Measurements from ENCODE around the gene AKR1E2. TPM values are rescaled to one million over a fixed set of nuclear protein-coding genes. Genes with fewer than 3 reads are reported as not detected.

The AKR1E2 gene
- total and polyA plus RNA-seq, 4 donors: 1.5 to 7.5 (median 3.8) TPM

- Histone ChIP-seq H3K27me3 (ENCODE audit: control insufficient read depth in 3 of 3, insufficient read depth in 3 of 3, low read length in 2 of 3) (no peaks in the 10 kb centered on the region), H3K9ac (ENCODE audit: insufficient read depth in 1 of 2, low read length in 2 of 2) (no peak overlapping the region), H3K9me3 (ENCODE audit: control insufficient read depth in 4 of 4, insufficient read depth in 3 of 4, low read length in 3 of 4) (no peaks in the 10 kb centered on the region), H3K27ac (ENCODE audit: low read depth in 1 of 2, low read length in 1 of 2) (no peak overlapping the region), H3K4me3 (no peak overlapping the region), H3K36me3 (ENCODE audit: control insufficient read depth in 4 of 4, insufficient read depth in 4 of 4, low read length in 4 of 4) (no peaks in the 10 kb centered on the region), H3K4me1 (ENCODE audit: control insufficient read depth in 5 of 5, insufficient read depth in 5 of 5, low read length in 5 of 5) (peaks cover 0 to 23% (median 7%) of the 10 kb centered on the region in 5 donors)
- WGBS, 2 donors: 55 to 74% methylated on average over 6 of the region's 6 CpGs
- no peak for TF ChIP-seq CTCF (IDR thresholded peaks at IDR 0.05; ENCODE audit: control extremely low read depth, extremely low read depth)
- DNase-seq (peak; percentile 32 to 63 (median 58)), ATAC-seq (ENCODE audit: insufficient read depth, low FRiP score) (no peak)
Measured at GRCh38 chr10:4851846-4852245, 25.8 kb downstream of the AKR1E2 start.

- Histone ChIP-seq H3K36me3 (ENCODE audit: control insufficient read depth in 4 of 4, insufficient read depth in 4 of 4, low read length in 4 of 4) (no peaks in the 10 kb centered on the region), H3K9ac (ENCODE audit: insufficient read depth in 1 of 2, low read length in 2 of 2) (no peak overlapping the region), H3K4me1 (ENCODE audit: control insufficient read depth in 5 of 5, insufficient read depth in 5 of 5, low read length in 5 of 5) (no peaks in the 10 kb centered on the region), H3K27me3 (ENCODE audit: control insufficient read depth in 3 of 3, insufficient read depth in 3 of 3, low read length in 2 of 3) (no peaks in the 10 kb centered on the region), H3K9me3 (ENCODE audit: control insufficient read depth in 4 of 4, insufficient read depth in 3 of 4, low read length in 3 of 4) (no peaks in the 10 kb centered on the region), H3K4me3 (no peak overlapping the region), H3K27ac (ENCODE audit: low read depth in 1 of 2, low read length in 1 of 2) (no peak overlapping the region)
- no peak for TF ChIP-seq CTCF (IDR thresholded peaks at IDR 0.05; ENCODE audit: control extremely low read depth, extremely low read depth)
- DNase-seq (no peak), ATAC-seq (ENCODE audit: insufficient read depth, low FRiP score) (no peak)
- 77 to 79% methylated on average over 7 of the region's 7 CpGs for WGBS, 2 donors
Measured at GRCh38 chr10:4865945-4866661, 40.1 kb downstream of the AKR1E2 start.

GRCh38 chr10:4867109-4867519, 41.1 kb downstream of the AKR1E2 start:
- no peak overlapping the region for H3K4me3 ChIP-seq
- H3K36me3 ChIP-seq (ENCODE audit: control insufficient read depth in 4 of 4, insufficient read depth in 4 of 4, low read length in 4 of 4): no peaks in the 10 kb centered on the region
- WGBS, 2 donors: 80 to 92% methylated on average over 2 of the region's 2 CpGs
- peak overlapping the region in 1 of 2 donors; percentile 33 for H3K27ac ChIP-seq (ENCODE audit: low read depth in 1 of 2, low read length in 1 of 2)
- ATAC-seq (ENCODE audit: insufficient read depth, low FRiP score) (no peak), DNase-seq (no peak)
- H3K4me1 ChIP-seq (ENCODE audit: control insufficient read depth in 5 of 5, insufficient read depth in 5 of 5, low read length in 5 of 5): no peaks in the 10 kb centered on the region
- H3K9ac ChIP-seq (ENCODE audit: insufficient read depth in 1 of 2, low read length in 2 of 2): no peak overlapping the region
- TF ChIP-seq CTCF (IDR thresholded peaks at IDR 0.05; ENCODE audit: control extremely low read depth, extremely low read depth): no peak
- H3K9me3 ChIP-seq (ENCODE audit: control insufficient read depth in 4 of 4, insufficient read depth in 3 of 4, low read length in 3 of 4): no peaks in the 10 kb centered on the region
- H3K27me3 ChIP-seq (ENCODE audit: control insufficient read depth in 3 of 3, insufficient read depth in 3 of 3, low read length in 2 of 3): no peaks in the 10 kb centered on the region

Measured in lung (tissue), 12 donors.